HG03442 (cell line): ENCODE data around the gene UBE2H.
"Not testable (repeated sequence)": the region's sequence is repeated elsewhere in the genome, so short reads cannot be mapped to it uniquely, and the experiment has no call there.

Source experiments
- ATAC-seq: cut with Tn5 transposase; IDR thresholded peaks from one replicate; pipeline ENCODE4 v1.9.1; 2021; ENCODE audit warnings: mild to moderate bottlenecking, moderate library complexity; ENCODE audit not compliant: unreplicated experiment

The UBE2H gene

GRCh38 chr7:129845972-129846327 is 106.8 kb downstream of the UBE2H start:
- no peak for ATAC-seq

GRCh38 chr7:129845178-129845971 is 107.4 kb downstream of the UBE2H start:
- no peak for ATAC-seq

GRCh38 chr7:129843978-129844840 is 108.6 kb downstream of the UBE2H start:
- ATAC-seq: no peak

- no peak for ATAC-seq
Measured at GRCh38 chr7:129843365-129843898, 109.3 kb downstream of the UBE2H start.

- no peak for ATAC-seq
Measured at GRCh38 chr7:129841465-129841864, 111.3 kb downstream of the UBE2H start.

GRCh38 chr7:129840757-129841156 is 112.0 kb downstream of the UBE2H start:
- ATAC-seq: no peak

- no peak for ATAC-seq
Measured at GRCh38 chr7:129836983-129837382, 115.8 kb downstream of the UBE2H start.

- no peak for ATAC-seq
Measured at GRCh38 chr7:129835569-129835968, 117.2 kb downstream of the UBE2H start.

- not testable (repeated sequence) for ATAC-seq
Measured at GRCh38 chr7:129833353-129833752, 119.4 kb downstream of the UBE2H start.

- no peak for ATAC-seq
Measured at GRCh38 chr7:129832701-129833227, 120.0 kb downstream of the UBE2H start.

GRCh38 chr7:129832282-129832681 is 120.5 kb downstream of the UBE2H start:
- no peak for ATAC-seq

- no peak for ATAC-seq
Measured at GRCh38 chr7:129831424-129832058, 121.2 kb downstream of the UBE2H start.

GRCh38 chr7:129830949-129831348 is 121.8 kb downstream of the UBE2H start:
- ATAC-seq: no peak

GRCh38 chr7:129829737-129830631 is 122.8 kb downstream of the UBE2H start:
- ATAC-seq: no peak

GRCh38 chr7:129828989-129829736 is 123.6 kb downstream of the UBE2H start:
- no peak for ATAC-seq

GRCh38 chr7:129828078-129828762 is 124.5 kb downstream of the UBE2H start:
- no peak for ATAC-seq

- ATAC-seq: no peak
Measured at GRCh38 chr7:129827467-129827990, 125.2 kb downstream of the UBE2H start.

- not testable (repeated sequence) for ATAC-seq
Measured at GRCh38 chr7:129826895-129827294, 125.9 kb downstream of the UBE2H start.
